Activated CD4-positive, alpha-beta memory T cell treated with anti-CD3 and anti-CD28 coated beads for 36 hours (primary cell): ENCODE results near the gene CORO6. TPM values are rescaled to one million over a fixed set of nuclear protein-coding genes. Genes with fewer than 3 reads are reported as not detected.

ENCODE experiments used
- CTCF ChIA-PET: fragments of 350-600 bp; sonication (Branson Sonifier 250); formaldehyde crosslinking; loops from one replicate; lab custom pipeline; 2021; ENCODE audit warnings: antibody characterized with exemption, inconsistent platforms; lab: Charles Lee
- POLR2A ChIA-PET: fragments of 350-600 bp; sonication (Branson Sonifier 250); formaldehyde crosslinking; loops from one replicate; lab custom pipeline; 2021; ENCODE audit warnings: antibody characterized with exemption; lab: Charles Lee
- DNase-seq: peaks from one replicate; pipeline ENCODE4 v3.0.0-alpha.2; 2020
- H3K27ac Mint-ChIP-seq: one replicate; pipeline ENCODE4 v1.8.0; 2021; ENCODE audit warnings: mixed read lengths
- H3K27me3 Mint-ChIP-seq: one replicate; pipeline ENCODE4 v1.8.0; 2021; ENCODE audit warnings: mixed read lengths
- H3K36me3 Mint-ChIP-seq: one replicate; pipeline ENCODE4 v1.8.0; 2021; ENCODE audit warnings: mixed read lengths
- H3K4me1 Mint-ChIP-seq: one replicate; pipeline ENCODE4 v1.8.0; 2021; ENCODE audit warnings: low read depth, mixed read lengths
- H3K4me3 Mint-ChIP-seq: one replicate; pipeline ENCODE4 v1.8.0; 2021; ENCODE audit warnings: mild to moderate bottlenecking, mixed read lengths
- H3K9me3 Mint-ChIP-seq: one replicate; pipeline ENCODE4 v1.8.0; 2021; ENCODE audit warnings: mixed read lengths
- intact Hi-C: fragments of 100-400 bp; cut with micrococcal nuclease; formaldehyde crosslinking; loops from one replicate; pipeline ENCODE4 v1.15.1; 2023
- total RNA-seq, 2 experiments: library from RNA; stranded (reverse); gene quantifications; one replicate each; pipeline ENCODE4 v1.2.3, GENCODE V29; 2021

Gene CORO6
- total RNA-seq, 2 experiments from 2014 or later: 21.3 to 22.1 TPM

GRCh38 chr17:29619251-29619650 is 3.5 kb downstream of the CORO6 start:
- intact Hi-C loops: loop anchor here (5.0 kb wide), 1 partner anchor 327 kb away; the partner anchor contains the start of gene NUFIP2
- peak; percentile 50 for DNase-seq
- no peaks in the 10 kb centered on the region for H3K9me3 Mint-ChIP-seq

GRCh38 chr17:29618272-29619065 is 4.2 kb downstream of the CORO6 start:
- Mint-ChIP-seq H3K27me3 (peaks cover 1% of the 10 kb centered on the region), H3K36me3 (no peaks in the 10 kb centered on the region), H3K9me3 (no peaks in the 10 kb centered on the region), H3K4me3 (peak overlapping the region; percentile 77), H3K4me1 (peaks cover 61% of the 10 kb centered on the region), H3K27ac (no peak overlapping the region)
- ChIA-PET CTCF (interaction anchor here (0.9 to 6.9 kb wide), 33 partner anchors 8 to 475 kb away, joined by 3 to 159 read pairs (median 8); partner anchors contain the start of genes ABHD15, ANKRD13B, GIT1 and MYO18A), POLR2A (interaction anchor here (0.6 to 4.8 kb wide), 12 partner anchors 9 to 324 kb away, joined by 3 to 30 read pairs (median 5); partner anchors contain the start of genes ABHD15, ANKRD13B, NUFIP2 and SSH2)
- DNase-seq: no peak
- intact Hi-C loops: loop anchor here (5.0 kb wide), 1 partner anchor 326 kb away; the partner anchor contains the start of gene NUFIP2

More at GRCh38 chr17:29619251-29619650, 3.5 kb downstream of the CORO6 start:
- no peak overlapping the region for H3K4me3 Mint-ChIP-seq
- CTCF ChIA-PET: interaction anchor here (0.9 to 6.9 kb wide), 8 partner anchors 12 to 312 kb away, joined by 3 to 159 read pairs (median 35); partner anchors contain the start of genes ABHD15, ANKRD13B, SSH2 and TP53I13
- POLR2A ChIA-PET: interaction anchor here (4.8 kb wide), 1 partner anchor 52 kb away, joined by 30 read pairs; the partner anchor contains the start of genes ABHD15 and TP53I13
- H3K4me1 Mint-ChIP-seq: peaks cover 64% of the 10 kb centered on the region
- H3K27ac Mint-ChIP-seq: no peak overlapping the region
- no peaks in the 10 kb centered on the region for H3K36me3 Mint-ChIP-seq
- H3K27me3 Mint-ChIP-seq: peaks cover 1% of the 10 kb centered on the region

GRCh38 chr17:29617481-29618271 is 5.0 kb downstream of the CORO6 start:
- intact Hi-C loops: loop anchor here (1.0 to 5.0 kb wide), 5 partner anchors 37 to 325 kb away; partner anchors contain the start of gene NUFIP2

GRCh38 chr17:29617125-29617480 is 5.6 kb downstream of the CORO6 start:
- peak; percentile 97 for DNase-seq
- intact Hi-C loops: loop anchor here (1.0 to 5.0 kb wide), 5 partner anchors 37 to 325 kb away; partner anchors contain the start of gene NUFIP2
- Mint-ChIP-seq H3K27ac (peak overlapping the region; percentile 87), H3K36me3 (no peaks in the 10 kb centered on the region), H3K4me3 (peak overlapping the region; percentile 77), H3K9me3 (no peaks in the 10 kb centered on the region), H3K27me3 (peaks cover 1% of the 10 kb centered on the region), H3K4me1 (peaks cover 52% of the 10 kb centered on the region)
- POLR2A ChIA-PET: interaction anchor here (0.6 to 4.8 kb wide), 19 partner anchors 22 to 323 kb away, joined by 3 to 30 read pairs (median 5); partner anchors contain the start of genes ABHD15, ANKRD13B, NUFIP2 and SSH2
- CTCF ChIA-PET: interaction anchor here (0.5 to 6.9 kb wide), 53 partner anchors 8 to 1231 kb away, joined by 3 to 159 read pairs (median 6); partner anchors contain the start of genes ABHD15, ANKRD13B, GIT1 and MYO18A

More at GRCh38 chr17:29617481-29618271, 5.0 kb downstream of the CORO6 start:
- DNase-seq: peak; percentile 92
- H3K36me3 Mint-ChIP-seq: no peaks in the 10 kb centered on the region
- peak overlapping the region; percentile 77 for H3K4me3 Mint-ChIP-seq
- H3K27me3 Mint-ChIP-seq: peaks cover 1% of the 10 kb centered on the region
- ChIA-PET POLR2A (interaction anchor here (0.6 to 4.8 kb wide), 20 partner anchors 9 to 323 kb away, joined by 3 to 30 read pairs (median 5); partner anchors contain the start of genes ABHD15, ANKRD13B, NUFIP2 and SSH2), CTCF (interaction anchor here (0.6 to 6.9 kb wide), 53 partner anchors 9 to 1231 kb away, joined by 3 to 159 read pairs (median 5); partner anchors contain the start of genes ABHD15, ANKRD13B, GIT1 and MYO18A)
- H3K27ac Mint-ChIP-seq: peak overlapping the region; percentile 87
- H3K4me1 Mint-ChIP-seq: peaks cover 54% of the 10 kb centered on the region
- H3K9me3 Mint-ChIP-seq: no peaks in the 10 kb centered on the region

GRCh38 chr17:29616300-29617048 is 6.2 kb downstream of the CORO6 start:
- POLR2A ChIA-PET: interaction anchor here (0.6 to 4.8 kb wide), 15 partner anchors 23 to 314 kb away, joined by 3 to 30 read pairs (median 6); partner anchors contain the start of genes ABHD15, ANKRD13B, SSH2 and TAOK1
- H3K4me3 Mint-ChIP-seq: peak overlapping the region; percentile 77
- no peaks in the 10 kb centered on the region for H3K9me3 Mint-ChIP-seq
- DNase-seq: peak; percentile 25
- intact Hi-C loops: loop anchor here (1.0 to 5.0 kb wide), 5 partner anchors 36 to 324 kb away; partner anchors contain the start of gene NUFIP2
- peaks cover 1% of the 10 kb centered on the region for H3K27me3 Mint-ChIP-seq
- H3K36me3 Mint-ChIP-seq: no peaks in the 10 kb centered on the region
- peaks cover 47% of the 10 kb centered on the region for H3K4me1 Mint-ChIP-seq
- no peak overlapping the region for H3K27ac Mint-ChIP-seq
- CTCF ChIA-PET: interaction anchor here (0.5 to 6.9 kb wide), 47 partner anchors 8 to 314 kb away, joined by 3 to 159 read pairs (median 6); partner anchors contain the start of genes ABHD15, ANKRD13B, GIT1 and SSH2

- POLR2A ChIA-PET: interaction anchor here (0.8 to 4.8 kb wide), 8 partner anchors 22 to 315 kb away, joined by 3 to 30 read pairs (median 4); partner anchors contain the start of genes ABHD15, ANKRD13B, GIT1 and SSH2
- intact Hi-C loops: loop anchor here (1.0 to 5.0 kb wide), 6 partner anchors 9 to 323 kb away; partner anchors contain the start of genes NUFIP2 and TP53I13
- DNase-seq: peak; percentile 89
These were observed 7.0 kb downstream of the CORO6 start for GRCh38 chr17:29615492-29616299.

GRCh38 chr17:29615048-29615385 is 7.7 kb downstream of the CORO6 start:
- Mint-ChIP-seq H3K27ac (no peak overlapping the region), H3K9me3 (no peaks in the 10 kb centered on the region), H3K4me3 (peak overlapping the region; percentile 77), H3K27me3 (peaks cover 1% of the 10 kb centered on the region), H3K36me3 (no peaks in the 10 kb centered on the region), H3K4me1 (peaks cover 41% of the 10 kb centered on the region)
- intact Hi-C loops: loop anchor here (1.0 to 5.0 kb wide), 4 partner anchors 9 to 323 kb away; partner anchors contain the start of genes NUFIP2 and TP53I13
- peak; percentile 72 for DNase-seq
- POLR2A ChIA-PET: interaction anchor here (0.8 to 4.8 kb wide), 7 partner anchors 21 to 316 kb away, joined by 3 to 30 read pairs (median 4); partner anchors contain the start of genes ABHD15, ANKRD13B, GIT1 and SSH2
- CTCF ChIA-PET: interaction anchor here (0.6 to 6.9 kb wide), 18 partner anchors 8 to 316 kb away, joined by 3 to 159 read pairs (median 5); partner anchors contain the start of genes ABHD15, ANKRD13B and SSH2

More at GRCh38 chr17:29615492-29616299, 7.0 kb downstream of the CORO6 start:
- Mint-ChIP-seq H3K4me1 (peaks cover 43% of the 10 kb centered on the region), H3K36me3 (no peaks in the 10 kb centered on the region), H3K4me3 (peak overlapping the region; percentile 77), H3K27me3 (peaks cover 1% of the 10 kb centered on the region), H3K27ac (no peak overlapping the region), H3K9me3 (no peaks in the 10 kb centered on the region)
- CTCF ChIA-PET: interaction anchor here (0.6 to 6.9 kb wide), 22 partner anchors 8 to 315 kb away, joined by 3 to 159 read pairs (median 6); partner anchors contain the start of genes ABHD15, ANKRD13B, GIT1 and SSH2

- H3K4me1 Mint-ChIP-seq: peaks cover 41% of the 10 kb centered on the region
- ChIA-PET POLR2A (interaction anchor here (1.5 kb wide), 1 partner anchor 23 kb away, joined by 5 read pairs; no protein-coding TSS in a partner anchor), CTCF (interaction anchor here (1.1 to 6.9 kb wide), 9 partner anchors 9 to 316 kb away, joined by 3 to 159 read pairs (median 11); partner anchors contain the start of genes ANKRD13B and SSH2)
These were observed 8.2 kb downstream of the CORO6 start for GRCh38 chr17:29614349-29615047.

More at GRCh38 chr17:29614349-29615047, 8.2 kb downstream of the CORO6 start:
- Mint-ChIP-seq H3K36me3 (no peaks in the 10 kb centered on the region), H3K27ac (no peak overlapping the region), H3K27me3 (peaks cover 1% of the 10 kb centered on the region), H3K4me3 (peak overlapping the region; percentile 77), H3K9me3 (no peaks in the 10 kb centered on the region)
- no peak for DNase-seq
- intact Hi-C loops: loop anchor here (1.0 to 5.0 kb wide), 4 partner anchors 10 to 322 kb away; partner anchors contain the start of genes NUFIP2 and TP53I13
